WTC11 (cell line): Measurements from ENCODE around the gene RIC3.

ENCODE experiments used
- IRF2 ChIP-seq: sonication (generic); formaldehyde crosslinking; IDR thresholded peaks from 2 replicates; pipeline ENCODE4 v1.8.0; 2022; ENCODE audit warnings: low read depth, missing genetic modification reagents, borderline replicate concordance
- JUN ChIP-seq: sonication (generic); formaldehyde crosslinking; IDR thresholded peaks from 2 replicates; pipeline ENCODE4 v1.8.0; 2023; ENCODE audit warnings: mild to moderate bottlenecking, missing genetic modification reagents
- KAT7 ChIP-seq: sonication (generic); formaldehyde crosslinking; IDR thresholded peaks from 2 replicates; pipeline ENCODE4 v1.8.1; 2023; ENCODE audit warnings: missing genetic modification reagents, mild to moderate bottlenecking, borderline replicate concordance
- MAX ChIP-seq: sonication (generic); formaldehyde crosslinking; IDR thresholded peaks from 2 replicates; pipeline ENCODE4 v1.8.0; 2022; ENCODE audit warnings: mild to moderate bottlenecking, missing genetic modification reagents
- NR2C2 ChIP-seq: sonication (generic); formaldehyde crosslinking; IDR thresholded peaks from 2 replicates; pipeline ENCODE4 v1.8.0; 2022; ENCODE audit warnings: mild to moderate bottlenecking, missing genetic modification reagents
- NR3C1 ChIP-seq: sonication (generic); formaldehyde crosslinking; conservative IDR thresholded peaks from 2 replicates; pipeline ENCODE4 v1.8.1; 2023; ENCODE audit warnings: low read depth, mild to moderate bottlenecking, missing genetic modification reagents
- SP1 ChIP-seq: sonication (generic); formaldehyde crosslinking; conservative IDR thresholded peaks from 2 replicates; pipeline ENCODE4 v1.8.1; 2022; ENCODE audit warnings: missing genetic modification reagents
- TEAD4 ChIP-seq: sonication (generic); formaldehyde crosslinking; IDR thresholded peaks from 2 replicates; pipeline ENCODE4 v1.8.0; 2022; ENCODE audit warnings: mild to moderate bottlenecking, missing genetic modification reagents
- ZMAT4 ChIP-seq: fragments of 250-450 bp; sonication (Bioruptor Pico); IDR thresholded peaks from 2 replicates; pipeline ENCODE4 v1.9.0; 2021; ENCODE audit warnings: mild to moderate bottlenecking
- TF ChIP-seq, protein P1 (sequence below): fragments of 200-600 bp; IDR thresholded peaks from 2 replicates; pipeline ENCODE4 v1.8.0; 2022; ENCODE audit warnings: antibody characterized with exemption
- TF ChIP-seq, protein P2 (sequence below): sonication (generic); formaldehyde crosslinking; IDR thresholded peaks from 2 replicates; pipeline ENCODE4 v1.8.1; 2023; ENCODE audit warnings: mild to moderate bottlenecking, missing genetic modification reagents, borderline replicate concordance
- TF ChIP-seq, protein P3 (sequence below): sonication (generic); formaldehyde crosslinking; IDR thresholded peaks from 2 replicates; pipeline ENCODE4 v1.8.1; 2022; ENCODE audit warnings: low read depth, missing genetic modification reagents, borderline replicate concordance
- TF ChIP-seq, protein P4 (sequence below): sonication (generic); formaldehyde crosslinking; conservative IDR thresholded peaks from 2 replicates; pipeline ENCODE4 v1.8.1; 2023; ENCODE audit warnings: mild to moderate bottlenecking, low read depth, missing genetic modification reagents, moderate library complexity

DNA sequence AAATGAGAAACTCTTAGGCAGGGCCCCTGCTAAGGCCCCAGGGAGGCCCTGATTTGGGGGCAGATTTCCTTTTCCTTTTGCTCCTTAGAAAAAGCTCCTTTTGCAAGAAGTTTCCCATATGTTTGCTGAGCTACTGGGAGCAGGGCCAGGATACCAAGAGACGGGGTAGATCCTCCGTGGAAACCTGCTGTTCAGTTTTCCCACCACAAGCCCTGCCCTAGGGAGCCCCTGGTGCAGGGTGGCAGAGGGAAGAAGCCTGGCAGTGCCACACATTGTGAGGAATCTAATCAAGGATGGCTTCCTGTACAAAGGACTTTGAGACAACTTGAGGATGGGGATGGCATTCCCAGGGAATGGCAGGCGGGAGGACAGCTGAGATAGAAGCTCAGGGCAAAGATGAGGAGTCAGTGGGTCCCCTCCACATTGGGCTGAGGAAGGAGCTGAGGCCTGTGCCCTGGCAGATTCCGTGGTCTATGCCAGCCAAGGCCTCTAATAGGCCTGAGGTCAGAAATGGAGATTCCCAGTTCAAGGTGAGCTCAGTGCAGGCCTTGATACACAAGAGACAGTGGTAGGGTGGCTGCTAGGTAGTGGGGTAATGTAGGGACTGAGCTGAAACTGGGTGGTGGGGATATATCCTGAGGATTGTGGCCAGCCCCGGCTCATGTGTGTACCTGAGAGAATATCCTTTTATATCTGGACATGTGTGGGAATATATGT is 72.9 kb downstream of the RIC3 start:
- TF ChIP-seq, protein P1, sequence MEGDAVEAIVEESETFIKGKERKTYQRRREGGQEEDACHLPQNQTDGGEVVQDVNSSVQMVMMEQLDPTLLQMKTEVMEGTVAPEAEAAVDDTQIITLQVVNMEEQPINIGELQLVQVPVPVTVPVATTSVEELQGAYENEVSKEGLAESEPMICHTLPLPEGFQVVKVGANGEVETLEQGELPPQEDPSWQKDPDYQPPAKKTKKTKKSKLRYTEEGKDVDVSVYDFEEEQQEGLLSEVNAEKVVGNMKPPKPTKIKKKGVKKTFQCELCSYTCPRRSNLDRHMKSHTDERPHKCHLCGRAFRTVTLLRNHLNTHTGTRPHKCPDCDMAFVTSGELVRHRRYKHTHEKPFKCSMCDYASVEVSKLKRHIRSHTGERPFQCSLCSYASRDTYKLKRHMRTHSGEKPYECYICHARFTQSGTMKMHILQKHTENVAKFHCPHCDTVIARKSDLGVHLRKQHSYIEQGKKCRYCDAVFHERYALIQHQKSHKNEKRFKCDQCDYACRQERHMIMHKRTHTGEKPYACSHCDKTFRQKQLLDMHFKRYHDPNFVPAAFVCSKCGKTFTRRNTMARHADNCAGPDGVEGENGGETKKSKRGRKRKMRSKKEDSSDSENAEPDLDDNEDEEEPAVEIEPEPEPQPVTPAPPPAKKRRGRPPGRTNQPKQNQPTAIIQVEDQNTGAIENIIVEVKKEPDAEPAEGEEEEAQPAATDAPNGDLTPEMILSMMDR = no peak
- TF ChIP-seq, protein P2, sequence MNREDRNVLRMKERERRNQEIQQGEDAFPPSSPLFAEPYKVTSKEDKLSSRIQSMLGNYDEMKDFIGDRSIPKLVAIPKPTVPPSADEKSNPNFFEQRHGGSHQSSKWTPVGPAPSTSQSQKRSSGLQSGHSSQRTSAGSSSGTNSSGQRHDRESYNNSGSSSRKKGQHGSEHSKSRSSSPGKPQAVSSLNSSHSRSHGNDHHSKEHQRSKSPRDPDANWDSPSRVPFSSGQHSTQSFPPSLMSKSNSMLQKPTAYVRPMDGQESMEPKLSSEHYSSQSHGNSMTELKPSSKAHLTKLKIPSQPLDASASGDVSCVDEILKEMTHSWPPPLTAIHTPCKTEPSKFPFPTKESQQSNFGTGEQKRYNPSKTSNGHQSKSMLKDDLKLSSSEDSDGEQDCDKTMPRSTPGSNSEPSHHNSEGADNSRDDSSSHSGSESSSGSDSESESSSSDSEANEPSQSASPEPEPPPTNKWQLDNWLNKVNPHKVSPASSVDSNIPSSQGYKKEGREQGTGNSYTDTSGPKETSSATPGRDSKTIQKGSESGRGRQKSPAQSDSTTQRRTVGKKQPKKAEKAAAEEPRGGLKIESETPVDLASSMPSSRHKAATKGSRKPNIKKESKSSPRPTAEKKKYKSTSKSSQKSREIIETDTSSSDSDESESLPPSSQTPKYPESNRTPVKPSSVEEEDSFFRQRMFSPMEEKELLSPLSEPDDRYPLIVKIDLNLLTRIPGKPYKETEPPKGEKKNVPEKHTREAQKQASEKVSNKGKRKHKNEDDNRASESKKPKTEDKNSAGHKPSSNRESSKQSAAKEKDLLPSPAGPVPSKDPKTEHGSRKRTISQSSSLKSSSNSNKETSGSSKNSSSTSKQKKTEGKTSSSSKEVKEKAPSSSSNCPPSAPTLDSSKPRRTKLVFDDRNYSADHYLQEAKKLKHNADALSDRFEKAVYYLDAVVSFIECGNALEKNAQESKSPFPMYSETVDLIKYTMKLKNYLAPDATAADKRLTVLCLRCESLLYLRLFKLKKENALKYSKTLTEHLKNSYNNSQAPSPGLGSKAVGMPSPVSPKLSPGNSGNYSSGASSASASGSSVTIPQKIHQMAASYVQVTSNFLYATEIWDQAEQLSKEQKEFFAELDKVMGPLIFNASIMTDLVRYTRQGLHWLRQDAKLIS (CRISPR knock-in tag) = no peak
- TF ChIP-seq TEAD4 (no peak), MAX (CRISPR knock-in tag) (no peak), SP1 (CRISPR knock-in tag) (no peak), IRF2 (CRISPR knock-in tag) (no peak), NR2C2 (no peak), KAT7 (CRISPR knock-in tag) (no peak), ZMAT4 (CRISPR knock-in tag) (no peak), JUN (CRISPR knock-in tag) (no peak), NR3C1 (no peak)
- TF ChIP-seq, protein P3, sequence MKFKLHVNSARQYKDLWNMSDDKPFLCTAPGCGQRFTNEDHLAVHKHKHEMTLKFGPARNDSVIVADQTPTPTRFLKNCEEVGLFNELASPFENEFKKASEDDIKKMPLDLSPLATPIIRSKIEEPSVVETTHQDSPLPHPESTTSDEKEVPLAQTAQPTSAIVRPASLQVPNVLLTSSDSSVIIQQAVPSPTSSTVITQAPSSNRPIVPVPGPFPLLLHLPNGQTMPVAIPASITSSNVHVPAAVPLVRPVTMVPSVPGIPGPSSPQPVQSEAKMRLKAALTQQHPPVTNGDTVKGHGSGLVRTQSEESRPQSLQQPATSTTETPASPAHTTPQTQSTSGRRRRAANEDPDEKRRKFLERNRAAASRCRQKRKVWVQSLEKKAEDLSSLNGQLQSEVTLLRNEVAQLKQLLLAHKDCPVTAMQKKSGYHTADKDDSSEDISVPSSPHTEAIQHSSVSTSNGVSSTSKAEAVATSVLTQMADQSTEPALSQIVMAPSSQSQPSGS (CRISPR knock-in tag) = no peak
- TF ChIP-seq, protein P4, sequence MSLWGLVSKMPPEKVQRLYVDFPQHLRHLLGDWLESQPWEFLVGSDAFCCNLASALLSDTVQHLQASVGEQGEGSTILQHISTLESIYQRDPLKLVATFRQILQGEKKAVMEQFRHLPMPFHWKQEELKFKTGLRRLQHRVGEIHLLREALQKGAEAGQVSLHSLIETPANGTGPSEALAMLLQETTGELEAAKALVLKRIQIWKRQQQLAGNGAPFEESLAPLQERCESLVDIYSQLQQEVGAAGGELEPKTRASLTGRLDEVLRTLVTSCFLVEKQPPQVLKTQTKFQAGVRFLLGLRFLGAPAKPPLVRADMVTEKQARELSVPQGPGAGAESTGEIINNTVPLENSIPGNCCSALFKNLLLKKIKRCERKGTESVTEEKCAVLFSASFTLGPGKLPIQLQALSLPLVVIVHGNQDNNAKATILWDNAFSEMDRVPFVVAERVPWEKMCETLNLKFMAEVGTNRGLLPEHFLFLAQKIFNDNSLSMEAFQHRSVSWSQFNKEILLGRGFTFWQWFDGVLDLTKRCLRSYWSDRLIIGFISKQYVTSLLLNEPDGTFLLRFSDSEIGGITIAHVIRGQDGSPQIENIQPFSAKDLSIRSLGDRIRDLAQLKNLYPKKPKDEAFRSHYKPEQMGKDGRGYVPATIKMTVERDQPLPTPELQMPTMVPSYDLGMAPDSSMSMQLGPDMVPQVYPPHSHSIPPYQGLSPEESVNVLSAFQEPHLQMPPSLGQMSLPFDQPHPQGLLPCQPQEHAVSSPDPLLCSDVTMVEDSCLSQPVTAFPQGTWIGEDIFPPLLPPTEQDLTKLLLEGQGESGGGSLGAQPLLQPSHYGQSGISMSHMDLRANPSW (CRISPR knock-in tag) = no peak
